Right lobe of liver (tissue), 4 donors: ENCODE data around the gene CDK2AP2.

Experiments
- CTCF ChIP-seq, 4 donors: fragments of 200-600 bp in 3 of 4; fragments of 450-650 bp in 1 of 4; IDR thresholded peaks; one replicate each; pipeline versions ENCODE4 v1.5.1 to v1.8.0; 2016 to 2022; ENCODE audit warnings: antibody characterized with exemption in 4 of 4, mild to moderate bottlenecking in 2 of 4
- POLR2A ChIP-seq: fragments of 450-650 bp; IDR thresholded peaks from one replicate; pipeline ENCODE4 v1.6.1; 2017; ENCODE audit warnings: antibody characterized with exemption, mild to moderate bottlenecking
- donor health status: DM: no; HTN: no; CAD: no.
- donor health status: DM: no; HTN: no; CAD: no.
- donor health status: DM: no; HTN: yes; CAD: no.

- TF ChIP-seq CTCF (IDR thresholded peaks at IDR 0.05) (peak in 2 of 4 donors; percentile 2 to 16), POLR2A (no peak)
Observed at GRCh38 chr11:67506426-67507051, 1.4 kb downstream of the CDK2AP2 start.
